Thyroid gland (tissue), 4 donors: ENCODE results near the gene ACSM2A. TPM values are rescaled to one million over a fixed set of nuclear protein-coding genes. Genes with fewer than 3 reads are reported as not detected.
"Not testable (repeated sequence)": the region's sequence is repeated elsewhere in the genome, so short reads cannot be mapped to it uniquely, and the experiment has no call there.

Experiments
- DNase-seq, 2 donors: peaks; one replicate each; pipeline ENCODE4 v3.0.0-alpha.2; 2019
- H3K27ac ChIP-seq, 3 donors: fragments of 200-600 bp; sonication (generic); 1 replicate in 2 of 3; 2 replicates in 1 of 3; pipeline ENCODE4 v1.5.1; 2016 to 2019; ENCODE audit warnings: mild to moderate bottlenecking in 1 of 3, moderate library complexity in 1 of 3
- H3K27me3 ChIP-seq: fragments of 200-600 bp; sonication (generic); one replicate; pipeline ENCODE4 v1.5.1; 2019
- H3K36me3 ChIP-seq, 2 donors: fragments of 200-600 bp; sonication (generic); one replicate each; pipeline ENCODE4 v1.5.1; 2016 to 2019
- H3K4me1 ChIP-seq, 2 donors: fragments of 200-600 bp; sonication (generic); one replicate each; pipeline ENCODE4 v1.5.1; 2017 to 2019
- H3K4me3 ChIP-seq, 3 donors: fragments of 200-600 bp; sonication (generic); replicated peaks in 1 of 3; 1 replicate in 2 of 3; 2 replicates in 1 of 3; pipeline ENCODE4 v1.5.1; 2016; ENCODE audit warnings: mild to moderate bottlenecking in 1 of 3
- H3K9me3 ChIP-seq: fragments of 200-600 bp; sonication (generic); one replicate; pipeline ENCODE4 v1.5.1; 2017
- CTCF ChIP-seq, 6 experiments: fragments of 200-600 bp in 3 of 6; fragments of 450-650 bp in 3 of 6; sonication (generic) in 3 of 6; IDR thresholded peaks; one replicate each; pipeline ENCODE4 v1.5.1; 2016 to 2019; ENCODE audit warnings: antibody characterized with exemption in 6 of 6, mild to moderate bottlenecking in 2 of 6, inconsistent platforms in 1 of 6, moderate library complexity in 1 of 6
- POLR2A ChIP-seq, 2 donors: fragments of 450-650 bp; IDR thresholded peaks; one replicate each; pipeline ENCODE4 v1.6.1; 2017; ENCODE audit warnings: antibody characterized with exemption in 2 of 2, mild to moderate bottlenecking in 2 of 2, moderate library complexity in 1 of 2
- WGBS, 2 donors: methylation state at CpG; one replicate each; pipeline ENCODE4 v1.1.5; 2017; 5-methylcytosine and 5-hydroxymethylcytosine counted together
- intact Hi-C: fragments of 100-400 bp; cut with DNase I; formaldehyde crosslinking; loops from one replicate; pipeline ENCODE4 v1.15.1; 2023
- total RNA-seq, 4 donors: library from RNA; depleted of rRNA; stranded (reverse); fragments of >200 nt; gene quantifications; one replicate each; pipeline ENCODE4 v1.2.3, GENCODE V29; 2016

Gene ACSM2A
- total RNA-seq, 4 donors from 2014 or later: 0.20 to 0.56 TPM; not detected in 2

DNA sequence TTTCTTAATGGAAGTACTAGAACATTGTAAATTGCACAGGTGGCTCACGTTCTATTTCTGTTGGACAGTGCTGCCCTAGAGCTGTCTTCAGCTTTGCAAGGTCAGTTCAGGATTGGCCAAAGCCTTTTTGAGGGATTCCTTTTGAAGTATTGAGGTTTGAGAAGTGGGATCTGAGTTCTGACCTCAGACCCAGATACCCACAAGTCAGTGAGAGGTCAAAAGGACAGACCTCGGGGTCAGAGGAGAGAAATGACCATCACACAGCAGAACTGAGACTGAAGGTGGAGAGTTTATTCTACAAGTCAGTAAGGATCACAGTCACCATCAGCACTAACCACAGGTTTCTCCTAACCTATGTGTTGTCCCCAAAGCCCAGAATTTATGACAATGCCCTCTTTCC, 40.3 kb upstream of the ACSM2A start:
- no peaks in the 10 kb centered on the region for H3K9me3 ChIP-seq
- H3K4me1 ChIP-seq: peaks cover 8 to 14% of the 10 kb centered on the region in 2 donors
- H3K4me3 ChIP-seq: no peak overlapping the region
- no peak overlapping the region for H3K27ac ChIP-seq
- TF ChIP-seq POLR2A (IDR thresholded peaks at IDR 0.05) (no peak), CTCF (IDR thresholded peaks at IDR 0.05) (no peak)
- WGBS, 2 donors: 91 to 97% methylated on average over 2 of the region's 2 CpGs
- intact Hi-C loops: no loop called here
- no peak for DNase-seq
- no peaks in the 10 kb centered on the region for H3K27me3 ChIP-seq
- H3K36me3 ChIP-seq: no peaks in the 10 kb centered on the region

GRCh38 chr16:20415541-20415940, 35.8 kb upstream of the ACSM2A start:
- DNase-seq: no peak
- 81 to 82% methylated on average over 1 of the region's 1 CpG for WGBS, 2 donors
- no peak for TF ChIP-seq CTCF (IDR thresholded peaks at IDR 0.05)
- TF ChIP-seq POLR2A (IDR thresholded peaks at IDR 0.05): no peak
- H3K27ac ChIP-seq: no peak overlapping the region
- H3K4me1 ChIP-seq: peaks cover 0 to 1% of the 10 kb centered on the region in 2 donors
- no peaks in the 10 kb centered on the region for H3K9me3 ChIP-seq
- H3K27me3 ChIP-seq: no peaks in the 10 kb centered on the region
- no peaks in the 10 kb centered on the region for H3K36me3 ChIP-seq
- H3K4me3 ChIP-seq: no peak overlapping the region
- intact Hi-C loops: no loop called here

DNA sequence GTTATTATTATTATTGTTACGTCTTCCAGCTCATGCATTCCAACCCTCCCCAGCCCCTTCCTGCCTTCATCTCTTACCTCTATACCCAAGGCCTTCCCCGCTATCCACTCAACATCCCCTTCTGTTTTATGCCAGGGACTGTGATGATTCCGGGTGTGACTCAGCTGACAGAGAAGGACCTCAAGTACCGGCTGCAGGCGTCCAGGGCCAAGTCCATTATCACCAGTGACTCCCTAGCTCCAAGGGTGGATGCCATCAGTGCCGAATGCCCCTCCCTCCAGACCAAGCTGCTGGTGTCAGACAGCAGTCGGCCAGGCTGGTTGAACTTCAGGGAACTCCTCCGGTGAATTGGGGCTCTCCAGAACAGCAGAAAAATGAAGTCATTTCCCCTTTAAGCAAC, 32.2 kb upstream of the ACSM2A start:
- intact Hi-C loops, H3K4me3 ChIP-seq, H3K27ac ChIP-seq, H3K9me3 ChIP-seq, H3K36me3 ChIP-seq, H3K4me1 ChIP-seq, DNase-seq, H3K27me3 ChIP-seq: not testable (repeated sequence)
- 79 to 83% methylated on average over 8 of the region's 8 CpGs for WGBS, 2 donors

DNA sequence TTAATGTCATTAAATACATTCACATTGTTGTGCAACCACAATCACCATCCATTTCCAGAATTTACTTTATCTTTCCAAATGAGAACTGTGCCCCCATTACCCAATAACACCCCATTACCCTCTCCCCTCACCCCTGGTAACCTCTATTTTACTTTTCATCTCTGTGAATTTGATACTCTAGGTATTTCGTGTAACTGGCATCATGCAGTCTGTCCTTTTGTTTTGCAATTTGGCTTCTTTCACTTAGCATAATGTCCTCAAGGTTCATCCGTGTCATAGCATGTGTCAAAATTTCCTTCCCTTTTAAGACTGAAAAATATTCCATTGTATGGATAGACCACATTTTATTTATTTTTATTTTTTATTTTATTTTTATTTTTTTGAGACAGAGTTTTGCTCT, 29.6 kb upstream of the ACSM2A start:
- H3K4me3 ChIP-seq, H3K36me3 ChIP-seq, H3K27me3 ChIP-seq, intact Hi-C loops, DNase-seq, H3K27ac ChIP-seq, H3K9me3 ChIP-seq, H3K4me1 ChIP-seq: not testable (repeated sequence)
- 73 to 85% methylated on average over 2 of the region's 2 CpGs for WGBS, 2 donors

DNA sequence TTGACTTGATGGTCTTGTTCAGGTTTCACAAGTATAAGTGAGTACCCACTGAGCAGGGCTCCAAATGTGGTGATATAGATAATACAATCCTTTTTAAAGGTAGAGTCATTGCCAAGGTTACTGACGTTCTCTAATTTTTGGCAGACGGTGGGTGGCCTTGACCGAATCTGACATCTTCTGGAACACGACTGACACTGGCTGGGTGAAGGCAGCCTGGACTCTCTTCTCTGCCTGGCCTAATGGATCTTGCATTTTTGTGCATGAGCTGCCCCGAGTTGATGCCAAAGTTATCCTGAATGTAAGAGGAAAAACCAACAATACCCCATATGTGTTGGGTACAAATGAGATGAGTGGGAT, 27.6 kb upstream of the ACSM2A start:
- H3K4me1 ChIP-seq, intact Hi-C loops, DNase-seq, H3K4me3 ChIP-seq, H3K9me3 ChIP-seq, H3K36me3 ChIP-seq, H3K27me3 ChIP-seq, H3K27ac ChIP-seq: not testable (repeated sequence)
- WGBS, 2 donors: 88 to 90% methylated on average over 5 of the region's 5 CpGs

DNA sequence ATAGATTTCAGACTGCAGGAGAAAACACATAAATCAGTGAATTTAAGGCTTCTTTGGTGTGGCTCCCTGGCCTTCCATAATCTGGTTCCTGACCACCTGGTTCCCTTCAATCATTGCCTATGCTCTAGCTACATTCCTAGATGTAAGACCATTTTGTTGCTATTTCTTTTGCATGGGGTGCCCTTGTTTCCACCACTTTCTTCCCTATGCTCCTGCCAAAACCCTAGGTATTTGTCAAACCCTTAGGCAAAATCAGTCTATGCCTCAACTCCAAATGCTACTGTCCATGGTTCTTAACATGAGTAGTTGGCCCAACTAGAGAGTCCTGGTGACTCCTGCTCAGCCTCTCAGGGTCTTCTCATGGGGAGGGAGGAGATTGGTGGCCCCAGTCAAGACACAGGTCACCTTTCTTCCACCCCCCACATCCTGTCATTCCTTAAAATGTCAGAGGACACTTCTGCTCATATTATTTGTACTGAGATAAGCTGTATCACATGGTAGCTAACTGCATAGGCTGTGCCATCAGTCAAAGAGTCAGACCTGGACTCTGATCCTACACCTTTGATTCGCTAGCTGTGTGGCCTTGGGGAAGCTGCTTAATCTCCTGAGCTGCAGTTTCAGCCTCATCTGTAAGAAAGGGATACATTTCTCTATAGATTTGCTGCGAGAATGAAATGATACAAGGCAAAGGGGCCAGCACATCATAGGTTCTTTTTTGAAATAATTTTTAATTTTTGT, 27.0 kb upstream of the ACSM2A start:
- Histone ChIP-seq H3K9me3 (no peaks in the 10 kb centered on the region), H3K27me3 (no peaks in the 10 kb centered on the region), H3K4me1 (no peaks in the 10 kb centered on the region), H3K27ac (no peak overlapping the region), H3K4me3 (no peak overlapping the region), H3K36me3 (no peaks in the 10 kb centered on the region)
- 77 to 83% methylated on average over 2 of the region's 2 CpGs for WGBS, 2 donors
- DNase-seq: no peak
- intact Hi-C loops: no loop called here
- TF ChIP-seq POLR2A (IDR thresholded peaks at IDR 0.05) (no peak), CTCF (IDR thresholded peaks at IDR 0.05) (no peak)

DNA sequence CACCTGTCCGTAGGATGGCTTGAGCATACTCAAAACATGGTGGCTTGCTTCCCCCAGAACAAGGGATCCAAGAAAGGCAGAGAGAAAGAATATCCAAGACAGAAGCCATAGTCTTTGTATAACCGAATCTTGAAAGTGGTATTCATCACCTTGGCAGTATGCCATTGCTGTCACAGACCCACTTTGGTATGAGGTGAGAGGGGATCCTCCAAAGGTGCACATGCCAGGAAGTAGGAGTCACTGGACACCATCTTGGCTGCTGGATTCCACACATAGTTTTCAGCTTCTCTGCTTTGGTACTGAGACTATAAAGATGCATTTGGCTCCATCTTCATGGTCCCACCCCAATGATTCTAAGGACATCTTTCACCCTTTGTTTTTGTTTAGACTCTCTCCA, 23.9 kb upstream of the ACSM2A start:
- intact Hi-C loops, H3K27me3 ChIP-seq, H3K9me3 ChIP-seq, H3K27ac ChIP-seq, H3K36me3 ChIP-seq, H3K4me3 ChIP-seq, DNase-seq, H3K4me1 ChIP-seq: not testable (repeated sequence)
- WGBS, 2 donors: 44 to 74% methylated on average over 2 of the region's 2 CpGs

DNA sequence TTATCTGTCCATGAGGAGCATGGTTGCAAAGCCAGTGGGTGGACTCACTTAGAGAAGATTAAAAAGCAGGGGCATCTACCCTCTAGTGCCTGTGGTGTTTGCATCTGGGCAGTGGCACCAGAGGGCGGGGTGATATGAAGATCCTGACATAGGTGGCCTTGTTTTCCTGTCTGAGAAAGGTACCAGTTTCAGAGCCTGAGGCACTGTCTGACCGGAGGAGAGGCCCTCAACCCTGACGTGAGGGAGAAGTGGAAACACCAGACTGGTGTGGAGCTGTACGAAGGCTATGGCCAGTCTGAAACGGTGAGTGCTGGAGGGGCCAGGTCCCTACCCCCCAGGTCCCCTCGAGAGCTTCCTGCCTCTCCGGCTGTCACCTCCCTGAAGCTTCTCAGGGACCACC, 21.8 kb upstream of the ACSM2A start:
- H3K27ac ChIP-seq, intact Hi-C loops: not testable (repeated sequence)
- 78 to 86% methylated on average over 7 of the region's 7 CpGs for WGBS, 2 donors

GRCh38 chr16:20430480-20430879, 20.8 kb upstream of the ACSM2A start:
- H3K27ac ChIP-seq, H3K4me3 ChIP-seq, H3K27me3 ChIP-seq, H3K9me3 ChIP-seq, H3K4me1 ChIP-seq, intact Hi-C loops, DNase-seq, H3K36me3 ChIP-seq: not testable (repeated sequence)
- 76 to 87% methylated on average over 1 of the region's 1 CpG for WGBS, 2 donors

More for the DNA sequence above, 21.8 kb upstream of the ACSM2A start:
- H3K4me3 ChIP-seq, H3K4me1 ChIP-seq, H3K36me3 ChIP-seq, H3K9me3 ChIP-seq, H3K27me3 ChIP-seq, DNase-seq: not testable (repeated sequence)
